ENCODE measurements around the gene ZSWIM1. TPM values are rescaled to one million over a fixed set of nuclear protein-coding genes. Genes with fewer than 3 reads are reported as not detected.
A peak's percentile ranks its signal among the peaks of the same experiment; 100 is the strongest.

The ZSWIM1 gene
- total and polyA plus RNA-seq, 2 of the 13 experiments (the other 11 are each of a cell fraction or from before 2014, with no cell fraction given) = 9.5 to 11.7 TPM

- TF ChIP-seq, protein P1, sequence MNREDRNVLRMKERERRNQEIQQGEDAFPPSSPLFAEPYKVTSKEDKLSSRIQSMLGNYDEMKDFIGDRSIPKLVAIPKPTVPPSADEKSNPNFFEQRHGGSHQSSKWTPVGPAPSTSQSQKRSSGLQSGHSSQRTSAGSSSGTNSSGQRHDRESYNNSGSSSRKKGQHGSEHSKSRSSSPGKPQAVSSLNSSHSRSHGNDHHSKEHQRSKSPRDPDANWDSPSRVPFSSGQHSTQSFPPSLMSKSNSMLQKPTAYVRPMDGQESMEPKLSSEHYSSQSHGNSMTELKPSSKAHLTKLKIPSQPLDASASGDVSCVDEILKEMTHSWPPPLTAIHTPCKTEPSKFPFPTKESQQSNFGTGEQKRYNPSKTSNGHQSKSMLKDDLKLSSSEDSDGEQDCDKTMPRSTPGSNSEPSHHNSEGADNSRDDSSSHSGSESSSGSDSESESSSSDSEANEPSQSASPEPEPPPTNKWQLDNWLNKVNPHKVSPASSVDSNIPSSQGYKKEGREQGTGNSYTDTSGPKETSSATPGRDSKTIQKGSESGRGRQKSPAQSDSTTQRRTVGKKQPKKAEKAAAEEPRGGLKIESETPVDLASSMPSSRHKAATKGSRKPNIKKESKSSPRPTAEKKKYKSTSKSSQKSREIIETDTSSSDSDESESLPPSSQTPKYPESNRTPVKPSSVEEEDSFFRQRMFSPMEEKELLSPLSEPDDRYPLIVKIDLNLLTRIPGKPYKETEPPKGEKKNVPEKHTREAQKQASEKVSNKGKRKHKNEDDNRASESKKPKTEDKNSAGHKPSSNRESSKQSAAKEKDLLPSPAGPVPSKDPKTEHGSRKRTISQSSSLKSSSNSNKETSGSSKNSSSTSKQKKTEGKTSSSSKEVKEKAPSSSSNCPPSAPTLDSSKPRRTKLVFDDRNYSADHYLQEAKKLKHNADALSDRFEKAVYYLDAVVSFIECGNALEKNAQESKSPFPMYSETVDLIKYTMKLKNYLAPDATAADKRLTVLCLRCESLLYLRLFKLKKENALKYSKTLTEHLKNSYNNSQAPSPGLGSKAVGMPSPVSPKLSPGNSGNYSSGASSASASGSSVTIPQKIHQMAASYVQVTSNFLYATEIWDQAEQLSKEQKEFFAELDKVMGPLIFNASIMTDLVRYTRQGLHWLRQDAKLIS (CRISPR knock-in tag; IDR thresholded peaks at IDR 0.05) = no peak
- TF ChIP-seq JDP2 (CRISPR knock-in tag; IDR thresholded peaks at IDR 0.05; ENCODE audit: borderline replicate concordance) (no peak), FOSL2 (CRISPR knock-in tag; IDR thresholded peaks at IDR 0.05) (no peak), IKZF1 (IDR thresholded peaks at IDR 0.05) (no peak), ZNF574 (CRISPR knock-in tag; IDR thresholded peaks at IDR 0.05) (no peak), TSC22D2 (CRISPR knock-in tag; IDR thresholded peaks at IDR 0.05; ENCODE audit: borderline replicate concordance) (no peak), ZNF776 (CRISPR knock-in tag; IDR thresholded peaks at IDR 0.05) (no peak; the same call in 1 of the 2 replicates), ELF4 (CRISPR knock-in tag; IDR thresholded peaks at IDR 0.05; ENCODE audit: borderline replicate concordance) (no peak), ZNF317 (CRISPR knock-in tag; IDR thresholded peaks at IDR 0.05) (no peak; the same call in 1 of the 2 replicates), ZNF878 (CRISPR knock-in tag; IDR thresholded peaks at IDR 0.05) (no peak), GATA4 (IDR thresholded peaks at IDR 0.05; ENCODE audit: borderline replicate concordance, low read depth) (no peak), BCL6 (CRISPR knock-in tag; IDR thresholded peaks at IDR 0.05) (no peak), TEAD2 (CRISPR knock-in tag; IDR thresholded peaks at IDR 0.05) (no peak), CC2D1A (CRISPR knock-in tag; IDR thresholded peaks at IDR 0.05) (peak; percentile 74; the same call in 1 of the 2 replicates), ZEB1 (IDR thresholded peaks at IDR 0.05; ENCODE audit: insufficient replicate concordance, low read depth) (peak; percentile 35), ZMAT3 (CRISPR knock-in tag; conservative IDR thresholded peaks at IDR 0.05) (no peak), ZSCAN9 (CRISPR knock-in tag; IDR thresholded peaks at IDR 0.05; ENCODE audit: borderline replicate concordance) (no peak), CENPX (CRISPR knock-in tag; IDR thresholded peaks at IDR 0.05) (no peak), POLR2AphosphoS5 (IDR thresholded peaks at IDR 0.05; ENCODE audit: low read depth, low read length) (no peak), U2AF1 (optimal IDR thresholded peaks at IDR 0.05; ENCODE audit: low read depth, low read length) (no peak)
- TF ChIP-seq, protein P2, sequence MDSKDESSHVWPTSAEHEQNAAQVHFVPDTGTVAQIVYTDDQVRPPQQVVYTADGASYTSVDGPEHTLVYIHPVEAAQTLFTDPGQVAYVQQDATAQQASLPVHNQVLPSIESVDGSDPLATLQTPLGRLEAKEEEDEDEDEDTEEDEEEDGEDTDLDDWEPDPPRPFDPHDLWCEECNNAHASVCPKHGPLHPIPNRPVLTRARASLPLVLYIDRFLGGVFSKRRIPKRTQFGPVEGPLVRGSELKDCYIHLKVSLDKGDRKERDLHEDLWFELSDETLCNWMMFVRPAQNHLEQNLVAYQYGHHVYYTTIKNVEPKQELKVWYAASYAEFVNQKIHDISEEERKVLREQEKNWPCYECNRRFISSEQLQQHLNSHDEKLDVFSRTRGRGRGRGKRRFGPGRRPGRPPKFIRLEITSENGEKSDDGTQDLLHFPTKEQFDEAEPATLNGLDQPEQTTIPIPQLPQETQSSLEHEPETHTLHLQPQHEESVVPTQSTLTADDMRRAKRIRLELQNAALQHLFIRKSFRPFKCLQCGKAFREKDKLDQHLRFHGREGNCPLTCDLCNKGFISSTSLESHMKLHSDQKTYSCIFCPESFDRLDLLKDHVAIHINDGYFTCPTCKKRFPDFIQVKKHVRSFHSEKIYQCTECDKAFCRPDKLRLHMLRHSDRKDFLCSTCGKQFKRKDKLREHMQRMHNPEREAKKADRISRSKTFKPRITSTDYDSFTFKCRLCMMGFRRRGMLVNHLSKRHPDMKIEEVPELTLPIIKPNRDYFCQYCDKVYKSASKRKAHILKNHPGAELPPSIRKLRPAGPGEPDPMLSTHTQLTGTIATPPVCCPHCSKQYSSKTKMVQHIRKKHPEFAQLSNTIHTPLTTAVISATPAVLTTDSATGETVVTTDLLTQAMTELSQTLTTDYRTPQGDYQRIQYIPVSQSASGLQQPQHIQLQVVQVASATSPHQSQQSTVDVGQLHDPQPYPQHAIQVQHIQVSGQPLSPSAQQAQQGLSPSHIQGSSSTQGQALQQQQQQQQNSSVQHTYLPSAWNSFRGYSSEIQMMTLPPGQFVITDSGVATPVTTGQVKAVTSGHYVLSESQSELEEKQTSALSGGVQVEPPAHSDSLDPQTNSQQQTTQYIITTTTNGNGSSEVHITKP (CRISPR knock-in tag; IDR thresholded peaks at IDR 0.05; ENCODE audit: low read depth) = no peak; the same call in 1 of the 2 replicates
These were observed 53.1 kb downstream of the ZSWIM1 start (continued) for GRCh38 chr20:45934046-45934585.
